Measurements from ENCODE around the gene RNF220.

DNA sequence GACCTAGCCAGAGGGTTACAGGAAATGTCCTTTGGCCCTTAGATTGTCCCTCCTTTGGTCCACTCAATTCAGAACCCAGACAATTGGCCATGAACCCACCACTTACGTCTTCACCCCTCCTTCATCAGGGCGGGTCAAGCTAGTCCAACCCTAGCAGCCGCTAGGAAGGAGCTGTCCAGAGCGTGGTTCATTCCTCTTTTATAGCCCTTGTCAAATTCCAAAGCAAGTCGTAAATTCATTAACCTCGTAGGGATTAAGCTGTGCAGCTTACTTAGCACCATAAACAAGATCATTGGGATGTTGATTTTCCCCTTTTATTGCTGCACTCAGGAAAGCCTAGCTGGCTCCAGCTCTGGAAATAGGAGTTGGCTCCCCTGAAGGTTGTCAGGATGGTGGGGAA is 179.1 kb downstream of the RNF220 start:
- TF ChIP-seq, protein P1, sequence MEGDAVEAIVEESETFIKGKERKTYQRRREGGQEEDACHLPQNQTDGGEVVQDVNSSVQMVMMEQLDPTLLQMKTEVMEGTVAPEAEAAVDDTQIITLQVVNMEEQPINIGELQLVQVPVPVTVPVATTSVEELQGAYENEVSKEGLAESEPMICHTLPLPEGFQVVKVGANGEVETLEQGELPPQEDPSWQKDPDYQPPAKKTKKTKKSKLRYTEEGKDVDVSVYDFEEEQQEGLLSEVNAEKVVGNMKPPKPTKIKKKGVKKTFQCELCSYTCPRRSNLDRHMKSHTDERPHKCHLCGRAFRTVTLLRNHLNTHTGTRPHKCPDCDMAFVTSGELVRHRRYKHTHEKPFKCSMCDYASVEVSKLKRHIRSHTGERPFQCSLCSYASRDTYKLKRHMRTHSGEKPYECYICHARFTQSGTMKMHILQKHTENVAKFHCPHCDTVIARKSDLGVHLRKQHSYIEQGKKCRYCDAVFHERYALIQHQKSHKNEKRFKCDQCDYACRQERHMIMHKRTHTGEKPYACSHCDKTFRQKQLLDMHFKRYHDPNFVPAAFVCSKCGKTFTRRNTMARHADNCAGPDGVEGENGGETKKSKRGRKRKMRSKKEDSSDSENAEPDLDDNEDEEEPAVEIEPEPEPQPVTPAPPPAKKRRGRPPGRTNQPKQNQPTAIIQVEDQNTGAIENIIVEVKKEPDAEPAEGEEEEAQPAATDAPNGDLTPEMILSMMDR (tag by site-specific recombination; IDR thresholded peaks at IDR 0.05), result no peak
- TF ChIP-seq ZNF830 (tag by site-specific recombination; IDR thresholded peaks at IDR 0.05; ENCODE audit: low read depth), result no peak
- no peak for TF ChIP-seq ZNF324 (tag by site-specific recombination; IDR thresholded peaks at IDR 0.05)
- TF ChIP-seq ZNF146 (tag by site-specific recombination; IDR thresholded peaks at IDR 0.05), result no peak
- TF ChIP-seq ZNF274 (IDR thresholded peaks at IDR 0.05; ENCODE audit: low read length), result no peak
- no peak for TF ChIP-seq ZNF274 (tag by site-specific recombination; IDR thresholded peaks at IDR 0.05; ENCODE audit: borderline replicate concordance)
